ENCODE data around the gene GIT1. TPM values are rescaled to one million over a fixed set of nuclear protein-coding genes. Genes with fewer than 3 reads are reported as not detected.

Gene GIT1
- total and polyA plus RNA-seq, 9 of the 15 experiments (the other 6 are each of a cell fraction or from before 2014, with no cell fraction given): 0.35 to 35.3 (median 17.1) TPM

DNA sequence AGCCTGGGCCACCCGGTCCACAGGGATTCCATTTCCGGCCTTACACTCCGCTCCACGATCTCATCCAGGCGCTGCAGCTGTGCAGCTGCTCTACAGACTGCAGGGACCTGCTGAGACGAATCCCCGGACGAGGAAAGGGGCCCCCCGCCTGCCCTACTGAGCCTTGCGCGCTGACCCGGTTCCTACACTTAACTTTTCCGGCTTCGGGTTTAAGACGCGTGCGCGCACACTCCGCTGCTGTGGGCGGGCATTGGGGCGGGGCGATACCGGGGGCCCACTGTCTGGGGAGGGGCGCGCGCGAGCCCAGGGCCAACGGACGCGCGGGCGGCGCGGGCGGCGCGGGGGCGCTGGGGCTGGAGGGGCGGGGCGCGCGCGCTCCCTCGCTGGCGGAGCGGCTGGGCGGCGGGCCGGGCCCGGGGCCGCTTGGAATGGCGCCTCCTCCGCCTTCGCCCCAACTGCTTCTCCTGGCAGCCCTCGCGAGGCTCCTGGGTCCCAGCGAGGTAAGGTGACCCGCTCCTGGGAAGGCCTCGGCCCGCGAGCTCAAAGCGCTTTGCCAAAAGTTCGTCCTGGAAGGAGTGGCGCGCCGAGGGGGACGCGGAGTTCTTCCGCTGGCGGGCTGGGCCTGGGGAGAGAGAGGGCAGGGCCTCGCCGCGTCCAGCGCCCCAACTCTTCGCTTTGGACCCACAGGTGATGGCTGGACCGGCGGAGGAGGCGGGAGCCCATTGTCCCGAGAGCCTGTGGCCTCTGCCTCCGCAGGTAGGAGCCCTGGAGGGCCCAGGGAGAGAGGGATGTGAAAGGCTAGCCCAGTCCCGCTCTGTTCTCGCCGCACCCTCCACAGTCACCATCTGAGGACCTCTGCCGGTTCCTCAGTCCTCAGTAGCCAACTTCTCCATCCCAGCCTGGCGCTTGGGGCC lies 20.9 kb downstream of the GIT1 start, which contains the start of gene TP53I13 (continued):
- TF ChIP-seq ZNF77 (CRISPR knock-in tag; IDR thresholded peaks at IDR 0.05): no peak
- no peak for TF ChIP-seq PRPF4 (IDR thresholded peaks at IDR 0.05; ENCODE audit: insufficient read depth, low read depth, low read length, poor library complexity, severe bottlenecking)
- TF ChIP-seq POLR2G (IDR thresholded peaks at IDR 0.05; ENCODE audit: low read depth, low read length): peak; percentile 83
- TF ChIP-seq, protein P1, sequence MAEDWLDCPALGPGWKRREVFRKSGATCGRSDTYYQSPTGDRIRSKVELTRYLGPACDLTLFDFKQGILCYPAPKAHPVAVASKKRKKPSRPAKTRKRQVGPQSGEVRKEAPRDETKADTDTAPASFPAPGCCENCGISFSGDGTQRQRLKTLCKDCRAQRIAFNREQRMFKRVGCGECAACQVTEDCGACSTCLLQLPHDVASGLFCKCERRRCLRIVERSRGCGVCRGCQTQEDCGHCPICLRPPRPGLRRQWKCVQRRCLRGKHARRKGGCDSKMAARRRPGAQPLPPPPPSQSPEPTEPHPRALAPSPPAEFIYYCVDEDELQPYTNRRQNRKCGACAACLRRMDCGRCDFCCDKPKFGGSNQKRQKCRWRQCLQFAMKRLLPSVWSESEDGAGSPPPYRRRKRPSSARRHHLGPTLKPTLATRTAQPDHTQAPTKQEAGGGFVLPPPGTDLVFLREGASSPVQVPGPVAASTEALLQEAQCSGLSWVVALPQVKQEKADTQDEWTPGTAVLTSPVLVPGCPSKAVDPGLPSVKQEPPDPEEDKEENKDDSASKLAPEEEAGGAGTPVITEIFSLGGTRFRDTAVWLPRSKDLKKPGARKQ (CRISPR knock-in tag; IDR thresholded peaks at IDR 0.05): no peak
- TF ChIP-seq, protein P2, sequence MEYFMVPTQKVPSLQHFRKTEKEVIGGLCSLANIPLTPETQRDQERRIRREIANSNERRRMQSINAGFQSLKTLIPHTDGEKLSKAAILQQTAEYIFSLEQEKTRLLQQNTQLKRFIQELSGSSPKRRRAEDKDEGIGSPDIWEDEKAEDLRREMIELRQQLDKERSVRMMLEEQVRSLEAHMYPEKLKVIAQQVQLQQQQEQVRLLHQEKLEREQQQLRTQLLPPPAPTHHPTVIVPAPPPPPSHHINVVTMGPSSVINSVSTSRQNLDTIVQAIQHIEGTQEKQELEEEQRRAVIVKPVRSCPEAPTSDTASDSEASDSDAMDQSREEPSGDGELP (CRISPR knock-in tag; IDR thresholded peaks at IDR 0.05; ENCODE audit: borderline replicate concordance): 0 out of 2 replicates have a peak, but pooled peaks have one; percentile 32
- TF ChIP-seq KDM5B (IDR thresholded peaks at IDR 0.05; ENCODE audit: insufficient replicate concordance, low read depth, low read length): peak; percentile 52
- TF ChIP-seq YY1 (IDR thresholded peaks at IDR 0.05; ENCODE audit: borderline replicate concordance in 1 of 3, control insufficient read depth in 1 of 3, extremely low read depth in 1 of 3, insufficient read depth in 3 of 3, insufficient read length in 1 of 3, insufficient replicate concordance in 2 of 3, low read depth in 1 of 3, low read length in 2 of 3): peak in 1 of 3 experiments; percentile 44
- TF ChIP-seq NRF1 (conservative IDR thresholded peaks at IDR 0.05 in 1 of 2, IDR thresholded peaks at IDR 0.05 in 1 of 2): peak; percentile 65 to 73
- TF ChIP-seq ZNF408 (CRISPR knock-in tag; IDR thresholded peaks at IDR 0.05; ENCODE audit: low read depth): no peak
- peak; percentile 7 to 39; a peak in 1 of 4 replicates for TF ChIP-seq SIN3A (IDR thresholded peaks at IDR 0.05; ENCODE audit: borderline replicate concordance in 2 of 2, control insufficient read depth in 1 of 2, low read depth in 2 of 2, low read length in 2 of 2)
- no peak for TF ChIP-seq TARDBP (IDR thresholded peaks at IDR 0.05)
- TF ChIP-seq DPF2 (IDR thresholded peaks at IDR 0.05): no peak
- TF ChIP-seq NFIC (IDR thresholded peaks at IDR 0.05): 0 out of 2 replicates have a peak, but pooled peaks have one; percentile 3
- TF ChIP-seq MBD2 (IDR thresholded peaks at IDR 0.05; ENCODE audit: borderline replicate concordance, low read depth): peak; percentile 36; the same call in 1 of the 2 replicates
- TF ChIP-seq ZNF445 (CRISPR knock-in tag; IDR thresholded peaks at IDR 0.05; ENCODE audit: low read depth): no peak
- peak; percentile 34; the same call in 1 of the 2 replicates for TF ChIP-seq CREM (IDR thresholded peaks at IDR 0.05; ENCODE audit: low read depth)
- TF ChIP-seq, protein P3, sequence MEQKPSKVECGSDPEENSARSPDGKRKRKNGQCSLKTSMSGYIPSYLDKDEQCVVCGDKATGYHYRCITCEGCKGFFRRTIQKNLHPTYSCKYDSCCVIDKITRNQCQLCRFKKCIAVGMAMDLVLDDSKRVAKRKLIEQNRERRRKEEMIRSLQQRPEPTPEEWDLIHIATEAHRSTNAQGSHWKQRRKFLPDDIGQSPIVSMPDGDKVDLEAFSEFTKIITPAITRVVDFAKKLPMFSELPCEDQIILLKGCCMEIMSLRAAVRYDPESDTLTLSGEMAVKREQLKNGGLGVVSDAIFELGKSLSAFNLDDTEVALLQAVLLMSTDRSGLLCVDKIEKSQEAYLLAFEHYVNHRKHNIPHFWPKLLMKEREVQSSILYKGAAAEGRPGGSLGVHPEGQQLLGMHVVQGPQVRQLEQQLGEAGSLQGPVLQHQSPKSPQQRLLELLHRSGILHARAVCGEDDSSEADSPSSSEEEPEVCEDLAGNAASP (IDR thresholded peaks at IDR 0.05): no peak
- TF ChIP-seq CXXC5 (CRISPR knock-in tag; IDR thresholded peaks at IDR 0.05): peak; percentile 58
- TF ChIP-seq, protein P4, sequence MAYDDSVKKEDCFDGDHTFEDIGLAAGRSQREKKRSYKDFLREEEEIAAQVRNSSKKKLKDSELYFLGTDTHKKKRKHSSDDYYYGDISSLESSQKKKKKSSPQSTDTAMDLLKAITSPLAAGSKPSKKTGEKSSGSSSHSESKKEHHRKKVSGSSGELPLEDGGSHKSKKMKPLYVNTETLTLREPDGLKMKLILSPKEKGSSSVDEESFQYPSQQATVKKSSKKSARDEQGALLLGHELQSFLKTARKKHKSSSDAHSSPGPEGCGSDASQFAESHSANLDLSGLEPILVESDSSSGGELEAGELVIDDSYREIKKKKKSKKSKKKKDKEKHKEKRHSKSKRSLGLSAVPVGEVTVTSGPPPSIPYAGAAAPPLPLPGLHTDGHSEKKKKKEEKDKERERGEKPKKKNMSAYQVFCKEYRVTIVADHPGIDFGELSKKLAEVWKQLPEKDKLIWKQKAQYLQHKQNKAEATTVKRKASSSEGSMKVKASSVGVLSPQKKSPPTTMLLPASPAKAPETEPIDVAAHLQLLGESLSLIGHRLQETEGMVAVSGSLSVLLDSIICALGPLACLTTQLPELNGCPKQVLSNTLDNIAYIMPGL (CRISPR knock-in tag; IDR thresholded peaks at IDR 0.05): 0 out of 2 replicates have a peak, but pooled peaks have one; percentile 41

All from K562 (cell line).